GM12878 (cell line): ENCODE results near the gene GALNT9. TPM values are rescaled to one million over a fixed set of nuclear protein-coding genes. Genes with fewer than 3 reads are reported as not detected.

Source experiments
- ATAC-seq: fragments of 200-7000 bp; cut with Tn5 transposase; 3 replicates; pipeline ENCODE4 v1.9.1; 2020; ENCODE audit warnings: mild to moderate bottlenecking, moderate library complexity
- BruUV-seq: library from RNA; stranded (reverse); fragments of 400-500 nt; replicated peaks from 2 replicates; lab custom pipeline; 2021; lab: Mats Ljungman, UMichigan
- CTCF ChIA-PET: fragments of 300-600 bp; sonication (Branson Sonifier 250); formaldehyde crosslinking; extraction: SDS; loops from one replicate; lab custom pipeline; 2021; ENCODE audit warnings: inconsistent platforms; lab: Yijun Ruan, JAX
- POLR2A ChIA-PET: fragments of 350-600 bp; formaldehyde crosslinking; extraction: SDS; loops from one replicate; lab custom pipeline; 2021; ENCODE audit warnings: inconsistent platforms; lab: Charles Lee
- RAD21 ChIA-PET: fragments of 300-600 bp; sonication (Branson Sonifier 250); formaldehyde crosslinking; loops from one replicate; lab custom pipeline; 2023; ENCODE audit warnings: antibody characterized with exemption; ENCODE audit not compliant: unreplicated experiment; lab: Charles Lee
- SMC1A ChIA-PET: fragments of 300-600 bp; sonication (Branson Sonifier 250); formaldehyde crosslinking; loops from one replicate; lab custom pipeline; 2023; ENCODE audit not compliant: unreplicated experiment, uncharacterized antibody; lab: Charles Lee
- DNase-seq: peaks from one replicate; pipeline ENCODE4 v3.0.0-alpha.2; 2011; ENCODE audit warnings: low read depth, low spot score
- FAIRE-seq: peaks from 3 replicates; lab custom pipeline; 2011; peaks lifted over from hg19 to GRCh38; lab: Jason Lieb, UNC
- H2AFZ ChIP-seq: 2 replicates; pipeline ENCODE4 v1.6.0; 2011; ENCODE audit warnings: low read depth, low read length, control low read depth; ENCODE audit not compliant: control insufficient read depth
- H3K27ac ChIP-seq: 2 replicates; pipeline ENCODE4 v1.5.1; 2011; ENCODE audit warnings: control low read depth; ENCODE audit not compliant: control insufficient read depth, insufficient read depth
- H3K27me3 ChIP-seq, 2 experiments: replicated peaks in 1 of 2; 2 replicates each; pipeline versions ENCODE4 v1.6.0 to v1.6.1; 2011; ENCODE audit warnings: low read length in 1 of 2; ENCODE audit not compliant: control insufficient read depth in 2 of 2, insufficient read depth in 2 of 2
- H3K36me3 ChIP-seq, 2 experiments: 2 replicates each; pipeline ENCODE4 v1.5.1; 2011; ENCODE audit warnings: low read length in 1 of 2; ENCODE audit not compliant: control insufficient read depth in 2 of 2, insufficient read depth in 2 of 2
- H3K4me1 ChIP-seq: 2 replicates; pipeline ENCODE4 v1.6.1; 2011; ENCODE audit warnings: mild to moderate bottlenecking, low read length, moderate library complexity, mixed read lengths; ENCODE audit not compliant: control insufficient read depth, insufficient read depth
- H3K4me2 ChIP-seq: 2 replicates; pipeline ENCODE4 v1.6.0; 2011; ENCODE audit warnings: control low read depth; ENCODE audit not compliant: control insufficient read depth, insufficient read depth
- H3K4me3 ChIP-seq: fragments of 200-600 bp; sonication (generic); 2 replicates; pipeline ENCODE4 v1.5.1; 2016
- H3K79me2 ChIP-seq: 2 replicates; pipeline ENCODE4 v1.6.0; 2011; ENCODE audit warnings: low read length; ENCODE audit not compliant: control insufficient read depth, insufficient read depth
- H3K9ac ChIP-seq: 2 replicates; pipeline ENCODE4 v1.8.0; 2011; ENCODE audit warnings: low read length, control low read depth, mixed read lengths; ENCODE audit not compliant: control insufficient read depth, insufficient read depth
- H3K9me3 ChIP-seq: replicated peaks from 3 replicates; pipeline ENCODE4 v1.5.1; 2011; ENCODE audit warnings: mild to moderate bottlenecking, low read length; ENCODE audit not compliant: control insufficient read depth, insufficient read depth
- H4K20me1 ChIP-seq: 2 replicates; pipeline ENCODE4 v1.6.0; 2011; ENCODE audit not compliant: control insufficient read depth, insufficient read depth
- CBX5 ChIP-seq: sonication (generic); IDR thresholded peaks from 2 replicates; pipeline ENCODE4 v1.6.1; 2016; ENCODE audit warnings: low read depth, moderate library complexity, mild to moderate bottlenecking, inconsistent platforms
- CTCF ChIP-seq, 3 experiments: IDR thresholded peaks in 2 of 3; conservative IDR thresholded peaks in 1 of 3; 2 replicates each; pipeline ENCODE4 v1.5.1; 2011; ENCODE audit warnings: low read depth in 3 of 3, low read length in 3 of 3, mild to moderate bottlenecking in 3 of 3, control low read depth in 2 of 3, moderate library complexity in 2 of 3, inconsistent platforms in 1 of 3, mixed read lengths in 1 of 3; ENCODE audit not compliant: control insufficient read depth in 2 of 3, insufficient read depth in 1 of 3; ENCODE audit errors: extremely low read depth in 1 of 3
- KLF5 ChIP-seq: fragments of 450-650 bp; IDR thresholded peaks from 2 replicates; pipeline ENCODE4 v1.6.1; 2014; ENCODE audit warnings: mild to moderate bottlenecking; ENCODE audit not compliant: partially characterized antibody
- MXI1 ChIP-seq: fragments of 150-350 bp; IDR thresholded peaks from 2 replicates; pipeline ENCODE4 v1.6.1; 2011; ENCODE audit warnings: low read depth, mild to moderate bottlenecking, inconsistent platforms, low read length, improper control_type of control experiment
- NR2C1 ChIP-seq: fragments of 450-650 bp; IDR thresholded peaks from 2 replicates; pipeline ENCODE4 v1.6.1; 2017; ENCODE audit warnings: antibody characterized with exemption, mild to moderate bottlenecking, moderate library complexity
- NR2C2 ChIP-seq: IDR thresholded peaks from 2 replicates; pipeline ENCODE4 v1.6.1; 2011; ENCODE audit warnings: borderline replicate concordance, low read depth; ENCODE audit not compliant: control insufficient read depth, insufficient read length
- NR2F1 ChIP-seq: fragments of 450-650 bp; conservative IDR thresholded peaks from 2 replicates; pipeline ENCODE4 v1.6.1; 2017; ENCODE audit warnings: mild to moderate bottlenecking
- RFX5 ChIP-seq: IDR thresholded peaks from 2 replicates; pipeline ENCODE4 v1.6.1; 2011; ENCODE audit warnings: low read depth, low read length, improper control_type of control experiment
- SMARCA5 ChIP-seq: fragments of 450-650 bp; IDR thresholded peaks from 2 replicates; pipeline ENCODE4 v1.6.1; 2017; ENCODE audit warnings: mild to moderate bottlenecking
- TBL1XR1 ChIP-seq: IDR thresholded peaks from 2 replicates; pipeline ENCODE4 v1.6.1; 2012; ENCODE audit warnings: low read depth, low read length, improper control_type of control experiment
- USF1 ChIP-seq: IDR thresholded peaks from 2 replicates; pipeline ENCODE4 v1.6.1; 2011; ENCODE audit warnings: borderline replicate concordance, low read depth, mild to moderate bottlenecking, moderate library complexity, mixed read lengths, low read length; ENCODE audit not compliant: insufficient read depth; ENCODE audit errors: extremely low read length
- WRNIP1 ChIP-seq: IDR thresholded peaks from 2 replicates; pipeline ENCODE4 v1.6.1; 2011; ENCODE audit warnings: low read depth, low read length, improper control_type of control experiment, borderline replicate concordance
- ZNF622 ChIP-seq: fragments of 450-650 bp; IDR thresholded peaks from 2 replicates; pipeline ENCODE4 v1.6.1; 2017; ENCODE audit warnings: mild to moderate bottlenecking, inconsistent platforms
- ZSCAN29 ChIP-seq: fragments of 450-650 bp; IDR thresholded peaks from 2 replicates; pipeline ENCODE4 v1.6.1; 2017; ENCODE audit warnings: mild to moderate bottlenecking, moderate library complexity
- ZZZ3 ChIP-seq: IDR thresholded peaks from 2 replicates; pipeline ENCODE4 v1.6.1; 2011; ENCODE audit warnings: low read depth; ENCODE audit not compliant: control insufficient read depth, insufficient read length
- WGBS: methylation state at CpG from one replicate; pipeline ENCODE4 v1.1.6; 2016; ENCODE audit warnings: low lambda C conversion rate; ENCODE audit not compliant: insufficient replicate concordance, insufficient coverage; ENCODE audit errors: missing lambda C conversion rate; 5-methylcytosine and 5-hydroxymethylcytosine counted together
- in situ Hi-C: fragments of 300-500 bp; cut with MboI; formaldehyde crosslinking; loops from 9 replicates; pipeline ENCODE4 v1.14.3; 2018; ENCODE audit warnings: mixed read lengths
- intact Hi-C: fragments of 100-400 bp; cut with micrococcal nuclease; formaldehyde crosslinking; loops from one replicate; pipeline ENCODE4 v1.14.2; 2022; ENCODE audit not compliant: unreplicated experiment
- polyA plus RNA-seq, 11 experiments: library from polyadenylated mRNA; depleted of rRNA in 4 of 11; unstranded in 6 of 11; stranded (reverse) in 5 of 11; fragments of >200 nt; fragmentation: Nextera tagmentation in 4 of 11; fragmentation: Illumina TruSeq in 1 of 11; extraction: Ambion mirVana in 4 of 11; extraction: Trizol in 1 of 11; gene quantifications; 1 replicate in 1 of 11; 2 replicates in 10 of 11; pipeline versions ENCODE4 v1.2.1 to v1.2.3, GENCODE V29; 2011 to 2016; ENCODE audit warnings: inconsistent platforms in 2 of 11, missing spikeins in 2 of 11, low read depth in 1 of 11
- total RNA-seq, 4 experiments: library from RNA; depleted of rRNA in 3 of 4; stranded (reverse); fragments of >200 nt in 3 of 4; fragmentation: Illumina TruSeq in 1 of 4; extraction: Trizol in 1 of 4; gene quantifications; 2 replicates each; pipeline versions ENCODE4 v1.2.1 to v1.2.3, GENCODE V29; 2013 to 2021

GALNT9 gene
- total and polyA plus RNA-seq, 10 of the 15 experiments (the other 5 are each of a cell fraction or from before 2014, with no cell fraction given), result 0.04 TPM; not detected in 9

GRCh38 chr12:132235116-132235820 is 94.1 kb downstream of the GALNT9 start:
- no peak for ATAC-seq
- Histone ChIP-seq H3K9ac (no peak overlapping the region), H3K27ac (no peak overlapping the region), H3K27me3 (no peaks in the 10 kb centered on the region), H3K4me3 (no peak overlapping the region), H4K20me1 (no peaks in the 10 kb centered on the region), H3K36me3 (no peaks in the 10 kb centered on the region), H2AFZ (no peak overlapping the region), H3K4me2 (no peak overlapping the region), H3K9me3 (no peaks in the 10 kb centered on the region; the same call in 2 of the 3 replicates), H3K4me1 (no peaks in the 10 kb centered on the region), H3K79me2 (no peaks in the 10 kb centered on the region)
- 71% methylated on average over 16 of the region's 25 CpGs for WGBS
- POLR2A ChIA-PET, result no interaction called here
- SMC1A ChIA-PET, result no interaction called here
- RAD21 ChIA-PET, result no interaction called here
- DNase-seq, result no peak
- in situ Hi-C loops (no loop called here), intact Hi-C loops (no loop called here)
- TF ChIP-seq MXI1 (no peak), NR2C1 (no peak), SMARCA5 (no peak), WRNIP1 (no peak), NR2F1 (no peak), ZNF622 (no peak), ZZZ3 (no peak), USF1 (no peak), TBL1XR1 (no peak), CBX5 (no peak), RFX5 (no peak), CTCF (IDR thresholded peaks at IDR 0.05 in 2 of 3, conservative IDR thresholded peaks at IDR 0.05 in 1 of 3; ENCODE audit: control insufficient read depth in 2 of 3, extremely low read depth in 1 of 3, insufficient read depth in 1 of 3, low read depth in 3 of 3, low read length in 3 of 3) (no peak), ZSCAN29 (no peak), NR2C2 (no peak), KLF5 (no peak)
- CTCF ChIA-PET, result no interaction called here
- no peak for FAIRE-seq
- no TSS peak for BruUV-seq
